SK-N-SH treated with all-trans-retinoic acid at 6 μM for 48 hours (cell line): Measurements from ENCODE around the gene CBFA2T3.

Experiments used
- ATAC-seq: fragments of 200-7000 bp; cut with Tn5 transposase; 3 replicates; pipeline ENCODE4 v1.9.1; 2020; ENCODE audit warnings: mild to moderate bottlenecking, moderate library complexity
- ARNTL ChIP-seq: fragments of 450-650 bp; formaldehyde crosslinking; IDR thresholded peaks from 2 replicates; pipeline ENCODE4 v1.5.0; 2020; ENCODE audit warnings: low read depth, mild to moderate bottlenecking, moderate library complexity, borderline replicate concordance
- BACH2 ChIP-seq: fragments of 250-450 bp; sonication (Bioruptor Pico); IDR thresholded peaks from 2 replicates; pipeline ENCODE4 v1.9.0; 2021; ENCODE audit warnings: mild to moderate bottlenecking, borderline replicate concordance
- CREB5 ChIP-seq: fragments of 250-450 bp; sonication (Bioruptor Pico); IDR thresholded peaks from 2 replicates; pipeline ENCODE4 v1.5.1; 2020; ENCODE audit warnings: low read depth, mild to moderate bottlenecking, moderate library complexity
- CSDC2 ChIP-seq: fragments of 250-450 bp; sonication (Bioruptor Pico); IDR thresholded peaks from 2 replicates; pipeline ENCODE4 v1.5.0; 2020; ENCODE audit warnings: mild to moderate bottlenecking, moderate library complexity
- ESRRG ChIP-seq: fragments of 250-450 bp; sonication (Bioruptor Pico); IDR thresholded peaks from 2 replicates; pipeline ENCODE4 v1.6.1; 2021; ENCODE audit warnings: mild to moderate bottlenecking
- GLIS3 ChIP-seq: fragments of 250-450 bp; sonication (Bioruptor Pico); IDR thresholded peaks from 2 replicates; pipeline ENCODE4 v1.5.0; 2020; ENCODE audit warnings: mild to moderate bottlenecking, moderate library complexity
- OSR1 ChIP-seq: fragments of 250-450 bp; sonication (Bioruptor Pico); IDR thresholded peaks from 2 replicates; pipeline ENCODE4 v1.8.0; 2022; ENCODE audit warnings: moderate library complexity, mild to moderate bottlenecking, inconsistent platforms
- PATZ1 ChIP-seq: fragments of 250-450 bp; sonication (Bioruptor Pico); IDR thresholded peaks from 2 replicates; pipeline ENCODE4 v1.8.0; 2020; ENCODE audit warnings: mild to moderate bottlenecking, moderate library complexity, borderline replicate concordance
- POU6F1 ChIP-seq: fragments of 250-450 bp; sonication (Bioruptor Pico); IDR thresholded peaks from 2 replicates; pipeline ENCODE4 v1.8.0; 2021; ENCODE audit warnings: low read depth, mild to moderate bottlenecking, moderate library complexity, borderline replicate concordance
- PPARA ChIP-seq: fragments of 250-450 bp; sonication (Bioruptor Pico); IDR thresholded peaks from 2 replicates; pipeline ENCODE4 v1.5.0; 2020; ENCODE audit warnings: mild to moderate bottlenecking, borderline replicate concordance
- SNAI2 ChIP-seq: fragments of 250-450 bp; sonication (Bioruptor Pico); IDR thresholded peaks from 2 replicates; pipeline ENCODE4 v1.5.0; 2020; ENCODE audit warnings: mild to moderate bottlenecking, moderate library complexity
- TCF4 ChIP-seq: fragments of 250-450 bp; sonication (Bioruptor Pico); IDR thresholded peaks from 2 replicates; pipeline ENCODE4 v1.8.0; 2021; ENCODE audit warnings: mild to moderate bottlenecking, moderate library complexity, borderline replicate concordance
- TOX ChIP-seq: fragments of 250-450 bp; sonication (Bioruptor Pico); IDR thresholded peaks from 2 replicates; pipeline ENCODE4 v1.8.0; 2021; ENCODE audit warnings: mild to moderate bottlenecking, moderate library complexity, borderline replicate concordance
- TSHZ2 ChIP-seq: fragments of 250-450 bp; sonication (Bioruptor Pico); IDR thresholded peaks from 2 replicates; pipeline ENCODE4 v1.5.0; 2020; ENCODE audit warnings: mild to moderate bottlenecking, moderate library complexity
- ZC3H10 ChIP-seq: fragments of 250-450 bp; sonication (Bioruptor Pico); IDR thresholded peaks from 2 replicates; pipeline ENCODE4 v1.5.1; 2021; ENCODE audit warnings: mild to moderate bottlenecking, moderate library complexity
- ZFP3 ChIP-seq: fragments of 250-450 bp; sonication (Bioruptor Pico); IDR thresholded peaks from 2 replicates; pipeline ENCODE4 v1.5.0; 2020; ENCODE audit warnings: mild to moderate bottlenecking, moderate library complexity
- ZFP30 ChIP-seq: fragments of 450-650 bp; formaldehyde crosslinking; IDR thresholded peaks from 2 replicates; pipeline ENCODE4 v1.5.0; 2022; ENCODE audit warnings: mild to moderate bottlenecking, moderate library complexity
- ZNF70 ChIP-seq: fragments of 450-650 bp; formaldehyde crosslinking; IDR thresholded peaks from 2 replicates; pipeline ENCODE4 v1.5.0; 2020; ENCODE audit warnings: mild to moderate bottlenecking, moderate library complexity
- ZNF8 ChIP-seq: fragments of 450-650 bp; formaldehyde crosslinking; IDR thresholded peaks from 2 replicates; pipeline ENCODE4 v1.5.0; 2020; ENCODE audit warnings: mild to moderate bottlenecking, moderate library complexity

CBFA2T3 gene

GRCh38 chr16:88922826-88923410 lies 54.1 kb downstream of the CBFA2T3 start:
- TF ChIP-seq ZFP3 (CRISPR knock-in tag): no peak

GRCh38 chr16:88922114-88922825 lies 54.7 kb downstream of the CBFA2T3 start:
- ATAC-seq: peak; percentile 27

More at GRCh38 chr16:88922826-88923410, 54.1 kb downstream of the CBFA2T3 start:
- ATAC-seq: no peak

GRCh38 chr16:88921591-88921990 lies 55.4 kb downstream of the CBFA2T3 start:
- TF ChIP-seq POU6F1 (CRISPR knock-in tag): no peak
- TF ChIP-seq CREB5 (CRISPR knock-in tag): no peak
- TF ChIP-seq ZFP30 (CRISPR knock-in tag): no peak
- TF ChIP-seq ZC3H10 (CRISPR knock-in tag): no peak
- TF ChIP-seq OSR1 (CRISPR knock-in tag): no peak
- TF ChIP-seq TOX: no peak
- TF ChIP-seq PPARA (CRISPR knock-in tag): no peak
- no peak for TF ChIP-seq TSHZ2
- TF ChIP-seq ZNF8 (CRISPR knock-in tag): no peak
- TF ChIP-seq PATZ1: no peak
- no peak for TF ChIP-seq ARNTL
- TF ChIP-seq ZFP3 (CRISPR knock-in tag): no peak
- no peak for TF ChIP-seq ZNF70 (CRISPR knock-in tag)
- TF ChIP-seq SNAI2 (CRISPR knock-in tag): no peak
- no peak for TF ChIP-seq CSDC2 (CRISPR knock-in tag)
- no peak for ATAC-seq

More at GRCh38 chr16:88922114-88922825, 54.7 kb downstream of the CBFA2T3 start:
- TF ChIP-seq TOX: no peak
- TF ChIP-seq ZFP3 (CRISPR knock-in tag): no peak
- no peak for TF ChIP-seq ZFP30 (CRISPR knock-in tag)
- TF ChIP-seq ZNF70 (CRISPR knock-in tag): no peak
- TF ChIP-seq GLIS3 (CRISPR knock-in tag): no peak
- TF ChIP-seq SNAI2 (CRISPR knock-in tag): no peak
- TF ChIP-seq ARNTL: no peak
- TF ChIP-seq TCF4 (CRISPR knock-in tag): no peak
- no peak for TF ChIP-seq BACH2
- TF ChIP-seq ZNF8 (CRISPR knock-in tag): no peak
- no peak for TF ChIP-seq OSR1 (CRISPR knock-in tag)
- TF ChIP-seq ESRRG: no peak
- TF ChIP-seq PATZ1: no peak
- TF ChIP-seq, all 23 proteins: peak for 0
